Spleen (tissue), 7 donors: Measurements from ENCODE around the gene NEDD4L.

Source experiments
- POLR2A ChIP-seq, 3 donors: fragments of 450-650 bp; IDR thresholded peaks; one replicate each; pipeline ENCODE4 v1.5.1; 2017; ENCODE audit warnings: antibody characterized with exemption in 3 of 3, mild to moderate bottlenecking in 1 of 3
- TF ChIP-seq, protein P1 (sequence below), 11 experiments: fragments of 200-600 bp in 7 of 11; fragments of 450-650 bp in 4 of 11; sonication (generic) in 4 of 11; IDR thresholded peaks in 8 of 11; conservative IDR thresholded peaks in 3 of 11; 1 replicate in 7 of 11; 2 replicates in 4 of 11; pipeline versions ENCODE4 v1.4.0 to v1.8.0; 2016 to 2021; ENCODE audit warnings: antibody characterized with exemption in 11 of 11, inconsistent platforms in 4 of 11, mild to moderate bottlenecking in 1 of 11
- donor health status: DM: no; HTN: no; CAD: no; lungs with moderate emphysema.
- donor health status: DM: no; HTN: no; CAD: no.
- donor health status: DM: no; HTN: no; CAD: no.

DNA sequence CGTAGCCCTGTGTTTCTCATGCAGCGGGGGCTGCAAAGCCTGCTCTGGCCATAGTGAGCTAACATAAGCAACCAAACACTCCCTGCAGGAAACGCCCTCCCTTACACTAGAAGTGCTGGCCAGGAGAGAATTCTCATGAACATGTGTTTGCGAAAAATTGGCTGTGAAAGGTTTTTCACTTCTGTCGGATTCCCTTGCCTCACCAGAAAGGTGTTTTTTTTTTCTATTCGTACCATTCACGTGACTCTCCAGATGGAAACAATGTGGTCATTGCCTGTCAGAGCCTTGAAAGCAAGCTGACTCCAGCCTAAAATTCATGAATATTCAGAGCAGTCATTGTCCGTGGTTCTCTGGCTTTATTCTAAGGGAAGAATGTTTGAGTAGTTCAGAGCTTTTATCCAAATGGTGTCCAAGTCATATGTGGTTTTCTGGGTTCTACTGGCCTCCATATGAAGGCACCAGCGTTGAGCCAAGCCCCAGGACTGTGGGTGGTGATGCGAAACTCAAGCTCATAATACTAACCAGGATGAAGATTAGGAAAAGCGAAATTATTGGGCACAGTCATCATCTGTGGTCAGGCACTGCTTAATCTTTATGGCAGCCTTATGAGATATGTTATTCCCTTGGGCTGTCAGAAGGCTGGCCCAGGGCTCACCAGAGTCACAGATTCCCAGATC is 348.4 kb downstream of the NEDD4L start:
- TF ChIP-seq, protein P1, sequence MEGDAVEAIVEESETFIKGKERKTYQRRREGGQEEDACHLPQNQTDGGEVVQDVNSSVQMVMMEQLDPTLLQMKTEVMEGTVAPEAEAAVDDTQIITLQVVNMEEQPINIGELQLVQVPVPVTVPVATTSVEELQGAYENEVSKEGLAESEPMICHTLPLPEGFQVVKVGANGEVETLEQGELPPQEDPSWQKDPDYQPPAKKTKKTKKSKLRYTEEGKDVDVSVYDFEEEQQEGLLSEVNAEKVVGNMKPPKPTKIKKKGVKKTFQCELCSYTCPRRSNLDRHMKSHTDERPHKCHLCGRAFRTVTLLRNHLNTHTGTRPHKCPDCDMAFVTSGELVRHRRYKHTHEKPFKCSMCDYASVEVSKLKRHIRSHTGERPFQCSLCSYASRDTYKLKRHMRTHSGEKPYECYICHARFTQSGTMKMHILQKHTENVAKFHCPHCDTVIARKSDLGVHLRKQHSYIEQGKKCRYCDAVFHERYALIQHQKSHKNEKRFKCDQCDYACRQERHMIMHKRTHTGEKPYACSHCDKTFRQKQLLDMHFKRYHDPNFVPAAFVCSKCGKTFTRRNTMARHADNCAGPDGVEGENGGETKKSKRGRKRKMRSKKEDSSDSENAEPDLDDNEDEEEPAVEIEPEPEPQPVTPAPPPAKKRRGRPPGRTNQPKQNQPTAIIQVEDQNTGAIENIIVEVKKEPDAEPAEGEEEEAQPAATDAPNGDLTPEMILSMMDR (IDR thresholded peaks at IDR 0.05 in 8 of 11, conservative IDR thresholded peaks at IDR 0.05 in 3 of 11): no peak
- no peak for TF ChIP-seq POLR2A (IDR thresholded peaks at IDR 0.05)
